ENCODE data around the gene GLDN.

DNA sequence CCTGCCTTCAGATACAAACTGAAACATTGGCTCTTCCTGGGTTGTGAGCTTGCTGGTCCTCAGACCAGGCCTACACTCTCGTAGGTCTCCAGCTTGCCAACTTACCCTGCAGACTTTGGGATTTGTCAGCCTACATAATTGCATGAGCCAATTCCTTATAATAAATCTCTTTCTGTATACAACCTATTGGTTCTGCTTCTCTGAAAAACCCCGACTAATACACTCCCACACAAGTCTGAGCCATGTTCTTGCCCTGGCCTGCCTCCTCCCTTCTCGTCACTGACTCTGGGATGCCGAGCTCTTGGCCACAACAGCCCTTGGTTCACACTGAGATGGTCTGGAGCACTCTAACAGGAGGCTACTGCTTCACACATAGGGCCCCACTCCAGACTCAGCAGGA is 12.5 kb upstream of the GLDN start:
- TF ChIP-seq, protein P1, sequence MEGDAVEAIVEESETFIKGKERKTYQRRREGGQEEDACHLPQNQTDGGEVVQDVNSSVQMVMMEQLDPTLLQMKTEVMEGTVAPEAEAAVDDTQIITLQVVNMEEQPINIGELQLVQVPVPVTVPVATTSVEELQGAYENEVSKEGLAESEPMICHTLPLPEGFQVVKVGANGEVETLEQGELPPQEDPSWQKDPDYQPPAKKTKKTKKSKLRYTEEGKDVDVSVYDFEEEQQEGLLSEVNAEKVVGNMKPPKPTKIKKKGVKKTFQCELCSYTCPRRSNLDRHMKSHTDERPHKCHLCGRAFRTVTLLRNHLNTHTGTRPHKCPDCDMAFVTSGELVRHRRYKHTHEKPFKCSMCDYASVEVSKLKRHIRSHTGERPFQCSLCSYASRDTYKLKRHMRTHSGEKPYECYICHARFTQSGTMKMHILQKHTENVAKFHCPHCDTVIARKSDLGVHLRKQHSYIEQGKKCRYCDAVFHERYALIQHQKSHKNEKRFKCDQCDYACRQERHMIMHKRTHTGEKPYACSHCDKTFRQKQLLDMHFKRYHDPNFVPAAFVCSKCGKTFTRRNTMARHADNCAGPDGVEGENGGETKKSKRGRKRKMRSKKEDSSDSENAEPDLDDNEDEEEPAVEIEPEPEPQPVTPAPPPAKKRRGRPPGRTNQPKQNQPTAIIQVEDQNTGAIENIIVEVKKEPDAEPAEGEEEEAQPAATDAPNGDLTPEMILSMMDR (IDR thresholded peaks at IDR 0.05), result no peak
- TF ChIP-seq POLR2A (IDR thresholded peaks at IDR 0.05) (no peak), EP300 (IDR thresholded peaks at IDR 0.05; ENCODE audit: low read depth) (no peak), POLR2AphosphoS5 (IDR thresholded peaks at IDR 0.05) (no peak)

Measured in transverse colon (tissue), 4 donors.